Colonic mucosa (tissue), 4 donors: Measurements from ENCODE around the gene EMX1. TPM values are rescaled to one million over a fixed set of nuclear protein-coding genes. Genes with fewer than 3 reads are reported as not detected.
"Not testable (repeated sequence)": the region's sequence is repeated elsewhere in the genome, so short reads cannot be mapped to it uniquely, and the experiment has no call there.

ENCODE experiments used
- DNase-seq: peaks from one replicate; pipeline ENCODE4 v3.0.0-alpha.2; 2020
- H3K27ac ChIP-seq: fragments of 200-600 bp; one replicate; pipeline ENCODE4 v1.8.0; 2021
- H3K27me3 ChIP-seq: fragments of 200-600 bp; one replicate; pipeline ENCODE4 v1.8.0; 2021
- H3K36me3 ChIP-seq: fragments of 200-600 bp; one replicate; pipeline ENCODE4 v1.8.0; 2021
- H3K4me1 ChIP-seq: fragments of 200-600 bp; one replicate; pipeline ENCODE4 v1.8.0; 2021; ENCODE audit warnings: mild to moderate bottlenecking
- H3K4me3 ChIP-seq: fragments of 200-600 bp; one replicate; pipeline ENCODE4 v1.8.0; 2021
- H3K9ac ChIP-seq, 2 donors: one replicate each; pipeline ENCODE4 v1.7.0; 2013; ENCODE audit warnings: control low read depth in 2 of 2, low read depth in 2 of 2, low read length in 2 of 2
- H3K9me3 ChIP-seq: fragments of 200-600 bp; one replicate; pipeline ENCODE4 v1.8.0; 2021
- CTCF ChIP-seq: fragments of 200-600 bp; IDR thresholded peaks from one replicate; pipeline ENCODE4 v1.8.0; 2022; ENCODE audit warnings: antibody characterized with exemption, mild to moderate bottlenecking
- intact Hi-C: fragments of 100-400 bp; cut with DNase I; formaldehyde crosslinking; loops from one replicate; pipeline ENCODE4 v1.14.1; 2022
- total RNA-seq, 2 donors: library from RNA; stranded (reverse); fragmentation: NEBNext Ultra II Directional in 1 of 2; extraction: Animal tissue kit (Norgen Biotek cat#: 25700) in 1 of 2; gene quantifications; one replicate each; pipeline ENCODE4 v1.2.1, GENCODE V29; 2021
- donor health status: healthy.
- donor health status: DM: no; HTN: no; CAD: no.
- donor health status: DM: no; HTN: no; CAD: no.

The EMX1 gene
- total RNA-seq, 2 donors from 2014 or later, result 1.1 to 2.0 TPM

GRCh38 chr2:72901426-72901825, 15.9 kb upstream of the EMX1 start:
- DNase-seq, result no peak
- no peaks in the 10 kb centered on the region for H3K4me1 ChIP-seq
- no peaks in the 10 kb centered on the region for H3K9me3 ChIP-seq
- H3K36me3 ChIP-seq, result no peaks in the 10 kb centered on the region
- no peak overlapping the region for H3K9ac ChIP-seq
- no peaks in the 10 kb centered on the region for H3K27me3 ChIP-seq
- H3K4me3 ChIP-seq, result no peak overlapping the region
- no peak for TF ChIP-seq CTCF
- H3K27ac ChIP-seq, result no peak overlapping the region
- intact Hi-C loops, result no loop called here

- DNase-seq, intact Hi-C loops, H3K9ac ChIP-seq, H3K27ac ChIP-seq, H3K36me3 ChIP-seq, H3K9me3 ChIP-seq, H3K4me3 ChIP-seq, H3K4me1 ChIP-seq: not testable (repeated sequence)
- H3K27me3 ChIP-seq, result peaks cover 15% of the 10 kb centered on the region
Observed at GRCh38 chr2:72907369-72907768, 9.9 kb upstream of the EMX1 start.

- intact Hi-C loops, result no loop called here
- no peak for TF ChIP-seq CTCF
- peaks cover 29% of the 10 kb centered on the region for H3K27me3 ChIP-seq
Observed at GRCh38 chr2:72908741-72909140, 8.6 kb upstream of the EMX1 start.

GRCh38 chr2:72911256-72911655, 6.1 kb upstream of the EMX1 start:
- TF ChIP-seq CTCF, result no peak
- no peak for DNase-seq
- no peak overlapping the region for H3K9ac ChIP-seq
- H3K27ac ChIP-seq, result no peak overlapping the region
- intact Hi-C loops, result no loop called here
- H3K9me3 ChIP-seq, result no peaks in the 10 kb centered on the region
- peaks cover 54% of the 10 kb centered on the region for H3K27me3 ChIP-seq
- peaks cover 11% of the 10 kb centered on the region for H3K4me1 ChIP-seq
- no peak overlapping the region for H3K4me3 ChIP-seq
- H3K36me3 ChIP-seq, result no peaks in the 10 kb centered on the region

More at GRCh38 chr2:72908741-72909140, 8.6 kb upstream of the EMX1 start:
- no peak overlapping the region for H3K9ac ChIP-seq
- no peaks in the 10 kb centered on the region for H3K4me1 ChIP-seq
- H3K27ac ChIP-seq, result no peak overlapping the region
- no peaks in the 10 kb centered on the region for H3K36me3 ChIP-seq
- DNase-seq, result no peak
- H3K9me3 ChIP-seq, result no peaks in the 10 kb centered on the region
- H3K4me3 ChIP-seq, result no peak overlapping the region

- H3K27me3 ChIP-seq, result peaks cover 72% of the 10 kb centered on the region
- H3K36me3 ChIP-seq, result no peaks in the 10 kb centered on the region
- no peak overlapping the region for H3K27ac ChIP-seq
- H3K9me3 ChIP-seq, result no peaks in the 10 kb centered on the region
- H3K9ac ChIP-seq, result no peak overlapping the region
- DNase-seq, result no peak
- no peak overlapping the region for H3K4me3 ChIP-seq
- TF ChIP-seq CTCF, result no peak
- intact Hi-C loops, result no loop called here
- H3K4me1 ChIP-seq, result peaks cover 23% of the 10 kb centered on the region
Observed at GRCh38 chr2:72913486-72914205, 3.7 kb upstream of the EMX1 start.

- no peak overlapping the region for H3K4me3 ChIP-seq
- H3K9me3 ChIP-seq, result no peaks in the 10 kb centered on the region
- H3K9ac ChIP-seq, result no peak overlapping the region
- intact Hi-C loops, result no loop called here
- H3K27ac ChIP-seq, result no peak overlapping the region
- no peak for TF ChIP-seq CTCF
- peaks cover 72% of the 10 kb centered on the region for H3K27me3 ChIP-seq
- H3K36me3 ChIP-seq, result no peaks in the 10 kb centered on the region
- peaks cover 24% of the 10 kb centered on the region for H3K4me1 ChIP-seq
- no peak for DNase-seq
Observed at GRCh38 chr2:72914206-72914559, 3.1 kb upstream of the EMX1 start.
